Ovary (tissue), 3 donors: ENCODE results near the gene CCDC171.

Source experiments
- POLR2A ChIP-seq: fragments of 450-650 bp; IDR thresholded peaks from one replicate; pipeline ENCODE4 v1.6.1; 2017; ENCODE audit warnings: antibody characterized with exemption, mild to moderate bottlenecking, moderate library complexity
- TF ChIP-seq, protein P1 (sequence below), 3 donors: fragments of 450-650 bp in 2 of 3; fragments of 200-600 bp in 1 of 3; IDR thresholded peaks; one replicate each; pipeline versions ENCODE4 v1.5.1 to v1.8.0; 2016 to 2022; ENCODE audit warnings: antibody characterized with exemption in 3 of 3, mild to moderate bottlenecking in 1 of 3
- donor health status: DM: no; HTN: no; CAD: no.

DNA sequence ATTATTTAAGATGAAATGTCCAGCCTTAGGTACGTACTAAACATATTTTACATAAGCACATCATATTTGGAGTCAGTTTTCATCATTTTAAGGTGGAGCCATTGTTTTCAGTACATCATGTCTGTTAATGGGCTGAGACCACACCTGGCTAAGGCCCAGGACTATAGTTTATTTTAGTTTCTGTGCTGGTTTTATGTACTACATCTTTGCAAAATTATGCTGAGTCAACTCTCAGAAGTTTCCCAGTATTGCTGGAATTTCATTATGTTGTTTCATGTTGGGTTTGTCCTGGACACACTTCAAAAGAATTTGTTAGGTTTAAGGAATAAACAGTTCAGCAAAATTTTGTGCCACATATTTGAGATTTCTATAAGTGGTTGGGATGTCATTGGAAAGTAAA lies 171.2 kb downstream of the CCDC171 start:
- TF ChIP-seq, protein P1, sequence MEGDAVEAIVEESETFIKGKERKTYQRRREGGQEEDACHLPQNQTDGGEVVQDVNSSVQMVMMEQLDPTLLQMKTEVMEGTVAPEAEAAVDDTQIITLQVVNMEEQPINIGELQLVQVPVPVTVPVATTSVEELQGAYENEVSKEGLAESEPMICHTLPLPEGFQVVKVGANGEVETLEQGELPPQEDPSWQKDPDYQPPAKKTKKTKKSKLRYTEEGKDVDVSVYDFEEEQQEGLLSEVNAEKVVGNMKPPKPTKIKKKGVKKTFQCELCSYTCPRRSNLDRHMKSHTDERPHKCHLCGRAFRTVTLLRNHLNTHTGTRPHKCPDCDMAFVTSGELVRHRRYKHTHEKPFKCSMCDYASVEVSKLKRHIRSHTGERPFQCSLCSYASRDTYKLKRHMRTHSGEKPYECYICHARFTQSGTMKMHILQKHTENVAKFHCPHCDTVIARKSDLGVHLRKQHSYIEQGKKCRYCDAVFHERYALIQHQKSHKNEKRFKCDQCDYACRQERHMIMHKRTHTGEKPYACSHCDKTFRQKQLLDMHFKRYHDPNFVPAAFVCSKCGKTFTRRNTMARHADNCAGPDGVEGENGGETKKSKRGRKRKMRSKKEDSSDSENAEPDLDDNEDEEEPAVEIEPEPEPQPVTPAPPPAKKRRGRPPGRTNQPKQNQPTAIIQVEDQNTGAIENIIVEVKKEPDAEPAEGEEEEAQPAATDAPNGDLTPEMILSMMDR (IDR thresholded peaks at IDR 0.05) = no peak
- TF ChIP-seq POLR2A = no peak
